Tracheal epithelial cell (primary cell): ENCODE measurements around the gene LTN1. TPM values are rescaled to one million over a fixed set of nuclear protein-coding genes. Genes with fewer than 3 reads are reported as not detected.

Experiments
- total RNA-seq: library from RNA; depleted of rRNA; stranded (reverse); fragments of >200 nt; gene quantifications from 2 replicates; pipeline ENCODE4 v1.2.1, GENCODE V29; 2014

The LTN1 gene
- total RNA-seq, result 36.1 and 41.6 TPM in 2 replicates

GRCh38 chr21:28992526-28993292 lies at the start of gene LTN1:
TSS of gene LTN1 (minus strand) at chr21:28992877. CDS start at chr21:28992805, 72 bp downstream.

GRCh38 chr21:29024474-29025327 lies 32.0 kb upstream of the LTN1 start, which contains the start of gene USP16:
TSS of gene USP16 (plus strand) at chr21:29024668. CDS start at chr21:29027914, 3,246 bp downstream.

Other genes with a start within 250 kb of the LTN1 start
- 8.4 and 12.6 TPM in 2 replicates for gene RWDD2B, start 26.5 kb upstream of the LTN1 start, total RNA-seq
- gene USP16, start 31.8 kb upstream of the LTN1 start, total RNA-seq, result 22.9 and 37.5 TPM in 2 replicates
- 277 and 286 TPM in 2 replicates for gene CCT8, start 80.8 kb upstream of the LTN1 start, total RNA-seq
- 6.4 and 8.4 TPM in 2 replicates for gene MAP3K7CL, start 137.8 kb upstream of the LTN1 start, total RNA-seq